Vagina (tissue), 2 donors: ENCODE results near the gene THOC1. TPM values are rescaled to one million over a fixed set of nuclear protein-coding genes. Genes with fewer than 3 reads are reported as not detected.

Experiments used
- DNase-seq, 2 donors: peaks; one replicate each; pipeline ENCODE4 v3.0.0-alpha.2; 2017; ENCODE audit errors: extremely low spot score in 2 of 2
- H3K27ac ChIP-seq: fragments of 200-600 bp; sonication (generic); one replicate; pipeline ENCODE4 v1.5.1; 2019
- H3K27me3 ChIP-seq: fragments of 200-600 bp; sonication (generic); one replicate; pipeline ENCODE4 v1.5.1; 2019
- H3K36me3 ChIP-seq, 2 donors: fragments of 200-600 bp; sonication (generic); one replicate each; pipeline ENCODE4 v1.5.1; 2017 to 2019
- H3K4me1 ChIP-seq: fragments of 200-600 bp; sonication (generic); one replicate; pipeline ENCODE4 v1.5.1; 2019
- H3K4me3 ChIP-seq, 2 donors: fragments of 200-600 bp; sonication (generic); 1 replicate in 1 of 2; 2 replicates in 1 of 2; pipeline ENCODE4 v1.5.1; 2016 to 2019
- H3K9me3 ChIP-seq: fragments of 200-600 bp; sonication (generic); one replicate; pipeline ENCODE4 v1.5.1; 2019
- CTCF ChIP-seq, 3 experiments: fragments of 450-650 bp in 2 of 3; fragments of 200-600 bp in 1 of 3; sonication (generic) in 1 of 3; IDR thresholded peaks; one replicate each; pipeline ENCODE4 v1.5.1; 2017 to 2019; ENCODE audit warnings: antibody characterized with exemption in 3 of 3, mild to moderate bottlenecking in 2 of 3, moderate library complexity in 2 of 3
- POLR2A ChIP-seq, 2 donors: fragments of 450-650 bp; IDR thresholded peaks; one replicate each; pipeline ENCODE4 v1.6.1; 2017; ENCODE audit warnings: antibody characterized with exemption in 2 of 2, mild to moderate bottlenecking in 2 of 2, moderate library complexity in 2 of 2
- POLR2AphosphoS5 ChIP-seq, 2 donors: sonication (generic); formaldehyde crosslinking; IDR thresholded peaks; one replicate each; pipeline ENCODE4 v1.9.0; 2017; ENCODE audit warnings: antibody characterized with exemption in 2 of 2, mild to moderate bottlenecking in 2 of 2, low read depth in 1 of 2; ENCODE audit not compliant: insufficient read depth in 1 of 2
- intact Hi-C: fragments of 100-400 bp; cut with DNase I; formaldehyde crosslinking; loops from one replicate; pipeline ENCODE4 v1.15.1; 2023
- total RNA-seq: library from RNA; depleted of rRNA; stranded (reverse); fragments of >200 nt; gene quantifications from one replicate; pipeline ENCODE4 v1.2.3, GENCODE V29; 2016

THOC1 gene
- total RNA-seq, 1 donor from 2014 or later, result 47.9 TPM

GRCh38 chr18:210075-210474, 57.8 kb downstream of the THOC1 start:
- H3K9me3 ChIP-seq, result no peaks in the 10 kb centered on the region
- intact Hi-C loops, result no loop called here

GRCh38 chr18:199768-200167, 68.1 kb downstream of the THOC1 start:
- Histone ChIP-seq H3K4me1 (no peaks in the 10 kb centered on the region), H3K36me3 (peaks cover 0 to 76% of the 10 kb centered on the region in 2 donors), H3K27ac (no peak overlapping the region), H3K4me3 (no peak overlapping the region), H3K9me3 (no peaks in the 10 kb centered on the region), H3K27me3 (no peaks in the 10 kb centered on the region)
- no peak for DNase-seq
- TF ChIP-seq CTCF (IDR thresholded peaks at IDR 0.05) (no peak), POLR2AphosphoS5 (IDR thresholded peaks at IDR 0.05; ENCODE audit: insufficient read depth in 1 of 2, low read depth in 1 of 2) (no peak), POLR2A (IDR thresholded peaks at IDR 0.05) (no peak)
- intact Hi-C loops, result no loop called here

More at GRCh38 chr18:210075-210474, 57.8 kb downstream of the THOC1 start:
- Histone ChIP-seq H3K36me3 (peaks cover 0 to 70% of the 10 kb centered on the region in 2 donors), H3K4me3 (no peak overlapping the region), H3K27ac (no peak overlapping the region), H3K27me3 (no peaks in the 10 kb centered on the region), H3K4me1 (no peaks in the 10 kb centered on the region)
- no peak for DNase-seq
- TF ChIP-seq CTCF (IDR thresholded peaks at IDR 0.05) (no peak), POLR2A (IDR thresholded peaks at IDR 0.05) (no peak), POLR2AphosphoS5 (IDR thresholded peaks at IDR 0.05; ENCODE audit: insufficient read depth in 1 of 2, low read depth in 1 of 2) (no peak)

GRCh38 chr18:199214-199613, 68.6 kb downstream of the THOC1 start:
- DNase-seq, result no peak
- Histone ChIP-seq H3K27ac (no peak overlapping the region), H3K9me3 (no peaks in the 10 kb centered on the region), H3K4me3 (no peak overlapping the region), H3K27me3 (no peaks in the 10 kb centered on the region), H3K4me1 (no peaks in the 10 kb centered on the region), H3K36me3 (peaks cover 0 to 70% of the 10 kb centered on the region in 2 donors)
- intact Hi-C loops, result no loop called here
- TF ChIP-seq POLR2A (IDR thresholded peaks at IDR 0.05), result no peak
- TF ChIP-seq POLR2AphosphoS5 (IDR thresholded peaks at IDR 0.05; ENCODE audit: insufficient read depth in 1 of 2, low read depth in 1 of 2), result no peak
- no peak for TF ChIP-seq CTCF (IDR thresholded peaks at IDR 0.05)

- no peaks in the 10 kb centered on the region for H3K9me3 ChIP-seq
- no peaks in the 10 kb centered on the region for H3K27me3 ChIP-seq
- H3K27ac ChIP-seq, result no peak overlapping the region
- intact Hi-C loops, result no loop called here
- TF ChIP-seq POLR2AphosphoS5 (IDR thresholded peaks at IDR 0.05; ENCODE audit: insufficient read depth in 1 of 2, low read depth in 1 of 2), result no peak
- no peak for TF ChIP-seq POLR2A (IDR thresholded peaks at IDR 0.05)
- peaks cover 0 to 49% of the 10 kb centered on the region in 2 donors for H3K36me3 ChIP-seq
- no peak for DNase-seq
- H3K4me3 ChIP-seq, result no peak overlapping the region
- H3K4me1 ChIP-seq, result no peaks in the 10 kb centered on the region
Measured at GRCh38 chr18:195651-196050, 72.2 kb downstream of the THOC1 start.

- DNase-seq, result no peak
- Histone ChIP-seq H3K36me3 (peaks cover 0 to 21% of the 10 kb centered on the region in 2 donors), H3K9me3 (no peaks in the 10 kb centered on the region), H3K27ac (no peak overlapping the region), H3K27me3 (no peaks in the 10 kb centered on the region), H3K4me3 (no peak overlapping the region), H3K4me1 (no peaks in the 10 kb centered on the region)
- TF ChIP-seq POLR2AphosphoS5 (IDR thresholded peaks at IDR 0.05; ENCODE audit: insufficient read depth in 1 of 2, low read depth in 1 of 2) (no peak), CTCF (IDR thresholded peaks at IDR 0.05) (no peak), POLR2A (IDR thresholded peaks at IDR 0.05) (no peak)
- intact Hi-C loops, result no loop called here
Measured at GRCh38 chr18:192801-193200, 75.0 kb downstream of the THOC1 start.
